ENCODE data around the gene SBF1.

The SBF1 gene

GRCh38 chr22:50506611-50507420 lies 32.0 kb upstream of the SBF1 start:
- DNase-seq: no peak

GRCh38 chr22:50505776-50506610 lies 31.2 kb upstream of the SBF1 start:
- no peak for DNase-seq

- DNase-seq: no peak
Measured at GRCh38 chr22:50505276-50505775, 30.5 kb upstream of the SBF1 start.

- DNase-seq: no peak
Measured at GRCh38 chr22:50504369-50505211, 29.8 kb upstream of the SBF1 start.

GRCh38 chr22:50503475-50504145 lies 28.8 kb upstream of the SBF1 start:
- no peak for DNase-seq

- DNase-seq: no peak
Measured at GRCh38 chr22:50502628-50503474, 28.0 kb upstream of the SBF1 start.

GRCh38 chr22:50502096-50502495 lies 27.3 kb upstream of the SBF1 start:
- no peak for DNase-seq

- DNase-seq: no peak
Measured at GRCh38 chr22:50500452-50500851, 25.6 kb upstream of the SBF1 start.

- DNase-seq: peak; percentile 68
Measured at GRCh38 chr22:50498322-50498890, 23.6 kb upstream of the SBF1 start.

- no peak for DNase-seq
Measured at GRCh38 chr22:50497093-50497492, 22.3 kb upstream of the SBF1 start.

GRCh38 chr22:50490531-50491308 lies 15.9 kb upstream of the SBF1 start:
- DNase-seq: no peak

- DNase-seq: no peak
Measured at GRCh38 chr22:50489363-50490243, 14.8 kb upstream of the SBF1 start.

GRCh38 chr22:50488886-50489285 lies 14.1 kb upstream of the SBF1 start:
- no peak for DNase-seq

GRCh38 chr22:50488006-50488677 lies 13.3 kb upstream of the SBF1 start:
- DNase-seq: no peak

GRCh38 chr22:50487290-50488005 lies 12.6 kb upstream of the SBF1 start:
- DNase-seq: no peak

GRCh38 chr22:50486561-50487289 lies 11.9 kb upstream of the SBF1 start, which contains the start of gene MIOX:
TSS of gene MIOX (plus strand) at chr22:50486859. CDS start at chr22:50486898, 39 bp downstream.
- DNase-seq: no peak
